GM21360 (cell line): ENCODE results near the gene CFAP58.

ENCODE experiments used
- ATAC-seq: cut with Tn5 transposase; IDR thresholded peaks from one replicate; pipeline ENCODE4 v1.9.1; 2021; ENCODE audit warnings: mild to moderate bottlenecking, moderate library complexity; ENCODE audit not compliant: unreplicated experiment

Gene CFAP58

GRCh38 chr10:104472957-104473745, 119.5 kb downstream of the CFAP58 start:
- no peak for ATAC-seq

DNA sequence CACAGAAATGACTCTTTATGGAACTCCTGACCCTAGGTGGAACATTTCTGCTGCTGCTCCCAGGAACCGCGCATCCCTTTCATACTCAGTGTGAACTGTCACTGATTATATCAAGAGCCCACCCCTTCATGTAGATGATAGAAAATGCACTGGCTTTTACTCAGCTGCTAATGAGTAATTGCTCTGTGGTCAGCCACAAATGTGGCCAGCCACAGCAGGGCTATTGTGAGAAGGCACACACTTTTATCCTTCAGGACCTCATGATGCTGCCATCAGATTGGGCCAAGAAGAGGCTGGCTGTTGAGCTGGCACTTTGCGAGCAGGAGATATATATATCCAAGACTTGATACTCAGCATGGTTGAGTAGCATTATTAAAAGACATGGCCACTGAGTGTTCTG, 124.7 kb downstream of the CFAP58 start:
- no peak for ATAC-seq

- ATAC-seq: no peak
Observed at GRCh38 chr10:104479906-104480593, 126.4 kb downstream of the CFAP58 start.

- ATAC-seq: no peak
Observed at GRCh38 chr10:104480797-104481196, 127.2 kb downstream of the CFAP58 start.

DNA sequence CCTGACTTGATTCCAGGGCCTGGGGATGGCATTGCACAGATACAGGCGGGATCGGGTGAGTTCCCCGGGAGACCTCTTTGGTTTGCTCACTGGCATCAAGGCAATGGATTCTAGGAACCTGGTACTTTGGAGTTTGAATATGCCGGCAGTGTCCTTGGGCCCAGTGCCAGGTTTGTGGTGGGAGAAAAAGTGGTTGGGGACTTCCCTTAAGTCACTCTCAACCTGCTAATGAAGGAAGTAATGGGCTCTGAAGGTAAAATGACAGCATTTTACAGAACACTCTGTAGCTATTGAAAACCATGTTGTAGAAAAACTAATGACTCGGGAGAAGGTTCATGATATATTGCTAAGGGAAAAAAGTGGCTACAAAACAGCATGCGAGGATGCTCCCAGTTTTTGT, 129.9 kb downstream of the CFAP58 start:
- no peak for ATAC-seq

DNA sequence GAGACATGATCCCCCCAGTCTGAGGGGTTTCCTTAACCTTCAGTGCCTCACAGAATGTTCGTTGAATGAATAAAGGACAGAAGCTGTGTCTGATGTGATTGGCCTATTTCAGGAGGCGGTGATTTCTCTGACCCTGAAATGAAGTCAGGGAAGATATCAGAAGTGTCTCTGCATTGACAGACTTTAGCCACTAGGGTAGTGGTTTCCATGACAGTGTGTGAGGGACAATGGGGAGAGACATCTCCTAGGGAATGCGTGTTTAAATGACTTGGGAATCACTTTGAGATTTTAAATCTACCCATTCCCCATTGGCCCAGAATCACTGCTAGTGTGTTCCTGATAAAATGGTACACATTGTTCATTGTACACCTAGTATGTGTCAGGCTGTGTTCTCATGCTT, 132.0 kb downstream of the CFAP58 start:
- ATAC-seq: no peak

GRCh38 chr10:104486803-104487202, 133.2 kb downstream of the CFAP58 start:
- no peak for ATAC-seq

DNA sequence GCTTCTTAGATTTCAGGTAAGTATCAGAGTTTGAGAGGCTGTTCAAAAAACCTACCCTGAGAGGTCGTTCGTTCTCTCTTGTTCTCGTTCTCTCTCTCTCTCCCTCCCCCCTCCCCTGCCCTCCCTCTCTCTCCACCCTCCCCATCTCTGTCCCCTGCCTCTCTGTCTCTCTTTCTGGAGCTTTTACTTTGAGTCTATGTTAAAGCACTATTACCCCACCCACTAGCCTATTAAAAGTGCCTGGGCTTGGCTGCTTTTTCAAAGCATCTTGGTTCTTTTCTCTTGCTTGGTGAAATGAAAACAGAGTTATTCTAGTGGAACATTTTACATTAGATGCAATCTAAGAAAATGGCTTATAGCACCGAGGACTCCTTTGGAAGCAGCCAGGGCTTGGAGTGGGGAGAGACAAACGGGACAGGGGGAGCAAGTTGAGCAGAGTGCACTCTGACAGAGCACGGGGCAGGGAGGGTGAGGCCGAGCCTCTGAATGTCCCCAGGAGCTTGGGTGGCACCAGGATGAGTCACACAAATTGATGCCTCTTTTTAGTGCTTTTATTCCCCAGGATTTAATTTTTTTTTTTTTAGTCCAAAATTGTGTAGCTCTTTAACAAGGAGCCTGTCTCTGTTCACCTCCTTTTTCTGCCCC, 134.3 kb downstream of the CFAP58 start:
- no peak for ATAC-seq

DNA sequence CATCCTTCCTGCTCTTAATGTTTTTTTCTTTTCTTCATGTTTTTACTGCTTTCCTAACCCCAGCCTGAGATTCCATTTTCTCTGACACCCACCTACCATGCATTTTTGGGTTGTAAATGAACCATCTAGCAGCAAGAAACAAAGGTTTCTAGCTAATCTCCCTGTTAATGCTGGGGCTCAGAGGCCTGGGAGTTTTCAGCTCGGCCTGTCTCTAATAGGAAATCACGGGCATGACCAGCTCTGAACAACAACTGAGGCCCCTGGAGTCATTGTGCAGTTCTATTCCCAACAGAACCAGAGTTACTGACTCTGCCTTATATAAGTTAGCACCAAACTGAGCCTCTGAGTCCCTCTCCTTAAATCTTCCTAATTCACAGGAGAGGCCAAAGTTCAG, 134.8 kb downstream of the CFAP58 start:
- ATAC-seq: no peak

DNA sequence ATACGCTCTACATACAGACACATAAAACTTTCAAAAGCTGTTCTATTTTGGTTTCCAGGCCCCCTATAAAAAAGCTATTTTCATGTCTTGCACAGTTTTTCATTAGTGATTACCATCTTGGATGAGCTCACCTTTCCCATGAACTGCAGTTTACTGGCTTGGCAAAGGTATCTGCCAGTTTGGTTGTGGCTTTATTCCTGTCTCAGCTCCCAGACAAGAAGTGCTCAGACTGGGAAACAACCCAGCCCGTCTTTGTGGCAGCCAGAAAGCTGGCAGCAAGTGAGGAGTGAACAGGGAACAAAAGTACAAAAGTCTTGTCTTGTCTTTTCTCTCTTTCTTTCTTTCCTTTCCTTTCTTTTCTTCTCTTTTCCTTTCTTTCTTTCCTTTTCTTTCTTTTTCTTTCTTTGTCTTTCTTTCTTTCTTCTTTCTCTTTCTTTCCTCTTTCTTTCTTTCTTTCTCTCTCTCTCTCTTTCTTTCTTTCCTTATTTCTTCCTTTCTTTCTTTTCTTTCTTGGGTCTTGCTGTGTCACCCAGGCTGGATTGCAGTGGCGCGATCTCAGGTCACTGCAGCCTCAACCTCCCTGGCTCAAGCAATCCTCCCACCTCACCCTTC, 138.8 kb downstream of the CFAP58 start:
- no peak for ATAC-seq

DNA sequence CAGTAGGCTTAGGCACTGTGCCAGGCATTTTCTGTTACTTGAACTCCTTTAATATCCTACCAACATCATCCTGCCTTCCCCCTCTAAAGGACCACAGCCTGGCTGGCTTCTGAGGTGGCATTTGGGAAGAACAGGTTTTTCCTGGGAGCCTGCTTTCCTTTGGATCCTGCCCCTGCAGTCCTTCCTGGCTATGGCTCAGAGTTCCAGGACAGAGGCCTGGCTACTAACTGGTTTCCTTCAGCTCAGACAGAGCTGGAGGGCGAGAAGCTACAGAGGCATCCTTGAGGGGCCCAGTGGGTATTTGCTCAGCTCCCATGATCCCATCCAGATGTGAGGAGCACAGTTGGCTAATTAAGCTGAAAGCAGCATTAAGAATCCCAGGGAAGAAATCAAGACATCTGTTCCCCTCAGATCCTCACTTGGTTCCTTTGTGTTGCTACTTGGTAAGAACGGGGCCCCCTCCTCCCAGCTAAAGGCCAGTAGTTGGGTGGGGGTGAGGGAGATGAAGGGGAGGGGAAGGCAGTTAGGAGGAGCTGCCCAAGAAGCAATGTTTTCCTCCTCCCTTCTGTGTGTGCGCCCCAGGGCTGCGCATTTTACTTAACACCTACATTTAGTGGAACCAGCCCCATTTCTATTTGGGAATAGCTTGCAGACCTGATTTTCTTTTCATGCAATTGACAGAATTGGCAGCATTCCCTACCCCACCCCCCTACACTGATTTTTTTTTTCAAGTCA, 144.9 kb downstream of the CFAP58 start:
- no peak for ATAC-seq

GRCh38 chr10:104501449-104501848, 147.8 kb downstream of the CFAP58 start:
- ATAC-seq: no peak

DNA sequence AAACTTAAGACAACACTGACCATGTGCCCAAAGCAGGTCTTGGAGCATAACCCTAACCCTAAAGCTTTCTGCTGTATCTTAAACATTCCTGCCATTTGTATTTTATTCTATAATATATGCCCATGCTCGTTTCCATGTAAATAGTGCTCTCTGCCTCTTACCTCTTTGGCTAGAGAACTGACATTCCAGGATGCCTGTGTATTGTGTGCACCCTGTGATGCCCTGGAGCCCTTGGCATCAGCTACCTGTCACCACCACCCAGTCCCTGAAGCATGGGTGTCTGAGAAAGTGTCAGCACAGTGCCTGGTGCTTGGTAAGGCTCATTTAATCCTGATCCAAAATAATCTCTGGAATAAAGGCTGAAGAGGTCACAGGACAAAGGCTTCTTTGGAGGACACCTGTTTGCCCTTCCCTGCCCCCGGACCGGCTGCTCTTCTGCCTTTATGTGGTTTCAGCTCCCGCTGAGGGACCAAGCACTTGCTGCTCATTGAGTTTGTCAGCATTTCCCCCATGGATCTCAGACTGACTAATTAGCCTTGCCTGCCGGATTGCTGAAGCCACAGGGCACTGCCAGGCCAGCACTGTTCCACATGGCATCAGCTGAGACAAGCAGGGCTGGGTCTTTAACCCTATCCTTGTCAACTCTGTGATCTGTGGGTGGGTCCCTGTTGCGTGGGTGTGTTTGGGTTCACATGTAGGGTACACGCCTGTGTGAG, 148.4 kb downstream of the CFAP58 start:
- ATAC-seq: no peak

GRCh38 chr10:104502907-104503306, 149.3 kb downstream of the CFAP58 start:
- no peak for ATAC-seq
